Loucy (cell line): Measurements from ENCODE around the gene GLT8D2.

Experiments
- H2AFZ ChIP-seq: fragments of 200-600 bp; sonication (generic); 2 replicates; pipeline ENCODE4 v1.6.0; 2016; ENCODE audit warnings: antibody characterized with exemption, mild to moderate bottlenecking, low read length, moderate library complexity
- H3F3A ChIP-seq: fragments of 200-600 bp; 2 replicates; pipeline ENCODE4 v1.6.0; 2016; ENCODE audit warnings: antibody characterized with exemption, low read depth, mild to moderate bottlenecking
- H3K27me3 ChIP-seq: fragments of 200-600 bp; sonication (generic); 2 replicates; pipeline ENCODE4 v1.6.1; 2014; ENCODE audit warnings: low read length, mild to moderate bottlenecking; ENCODE audit not compliant: insufficient read depth, poor library complexity, severe bottlenecking
- H3K36me3 ChIP-seq: fragments of 200-600 bp; sonication (generic); 2 replicates; pipeline ENCODE4 v1.6.1; 2016; ENCODE audit warnings: low read length; ENCODE audit not compliant: insufficient read depth
- H3K4me1 ChIP-seq: fragments of 200-600 bp; sonication (generic); 2 replicates; pipeline ENCODE4 v1.5.1; 2014; ENCODE audit warnings: low read length, mild to moderate bottlenecking; ENCODE audit not compliant: insufficient read depth, poor library complexity, severe bottlenecking
- H3K4me2 ChIP-seq: fragments of 200-600 bp; sonication (generic); 2 replicates; pipeline ENCODE4 v1.6.0; 2014; ENCODE audit warnings: antibody characterized with exemption, low read length, low read depth, mild to moderate bottlenecking; ENCODE audit not compliant: poor library complexity, severe bottlenecking
- H3K4me3 ChIP-seq: fragments of 200-600 bp; sonication (generic); 2 replicates; pipeline ENCODE4 v1.5.1; 2014; ENCODE audit warnings: low read length, mild to moderate bottlenecking, mixed read lengths; ENCODE audit not compliant: poor library complexity, severe bottlenecking
- H3K79me2 ChIP-seq: fragments of 200-600 bp; sonication (generic); 2 replicates; pipeline ENCODE4 v1.6.1; 2014; ENCODE audit warnings: low read length; ENCODE audit not compliant: insufficient read depth
- H3K9ac ChIP-seq: fragments of 200-600 bp; sonication (generic); 2 replicates; pipeline ENCODE4 v1.6.0; 2014; ENCODE audit warnings: mild to moderate bottlenecking, low read depth, low read length, moderate library complexity; ENCODE audit not compliant: poor library complexity, severe bottlenecking
- H3K9me2 ChIP-seq: fragments of 200-600 bp; sonication (generic); replicated peaks from 2 replicates; pipeline ENCODE4 v1.6.1; 2016; ENCODE audit warnings: low read depth, low read length, mixed read lengths
- H3K9me3 ChIP-seq: fragments of 200-600 bp; sonication (generic); 2 replicates; pipeline ENCODE4 v1.6.1; 2014; ENCODE audit warnings: mild to moderate bottlenecking, antibody characterized with exemption, low read length, low read depth; ENCODE audit not compliant: insufficient read depth
- H4K20me1 ChIP-seq: fragments of 200-600 bp; sonication (generic); 2 replicates; pipeline ENCODE4 v1.6.0; 2014; ENCODE audit warnings: antibody characterized with exemption, low read length, mild to moderate bottlenecking; ENCODE audit not compliant: insufficient read depth, poor library complexity, severe bottlenecking
- EZH2phosphoT487 ChIP-seq: fragments of 200-600 bp; IDR thresholded peaks from 2 replicates; pipeline ENCODE4 v1.6.1; 2018; ENCODE audit warnings: antibody characterized with exemption, mild to moderate bottlenecking, moderate library complexity, borderline replicate concordance
- TF ChIP-seq, protein P1 (sequence below): fragments of 200-600 bp; sonication (generic); conservative IDR thresholded peaks from 2 replicates; pipeline ENCODE4 v1.5.1; 2014; ENCODE audit warnings: mild to moderate bottlenecking, antibody characterized with exemption, low read length

GLT8D2 gene

DNA sequence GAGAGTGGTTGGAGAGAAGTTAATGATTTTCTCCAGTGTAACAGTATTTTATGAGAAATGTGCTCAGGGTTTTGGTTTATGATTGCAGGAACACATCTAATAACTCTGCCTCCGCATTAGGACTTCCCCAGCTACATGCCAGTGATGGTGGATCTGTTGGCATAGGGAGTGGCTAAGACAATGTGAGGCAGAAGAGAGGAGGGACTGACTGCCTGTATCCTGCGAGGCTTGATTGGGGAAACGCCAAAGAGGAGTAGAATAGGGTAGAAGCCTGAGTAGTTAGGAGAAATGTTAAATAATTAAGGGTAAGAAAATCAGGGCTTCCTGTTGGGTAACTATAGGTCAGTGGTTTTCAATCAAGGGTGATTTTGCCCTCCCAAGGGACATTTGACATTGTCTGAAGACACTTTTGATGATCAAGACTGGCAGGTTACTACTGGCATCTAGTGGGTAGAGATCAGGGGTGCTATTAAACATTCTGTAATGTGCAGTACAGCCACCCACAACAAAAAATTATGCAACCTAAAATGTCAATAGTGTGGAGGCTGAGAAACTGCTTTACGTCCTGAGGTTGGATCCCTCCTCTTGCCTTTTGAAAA is 71.5 kb downstream of the GLT8D2 start:
- Histone ChIP-seq H3K36me3 (peaks cover 59% of the 10 kb centered on the region), H3K9ac (no peak overlapping the region), H3K79me2 (peaks cover 18% of the 10 kb centered on the region), H3K9me3 (no peaks in the 10 kb centered on the region), H4K20me1 (peaks cover 7% of the 10 kb centered on the region), H3F3A (no peaks in the 10 kb centered on the region), H3K27me3 (no peaks in the 10 kb centered on the region), H3K4me2 (no peak overlapping the region), H3K4me3 (no peak overlapping the region), H2AFZ (no peak overlapping the region), H3K4me1 (no peaks in the 10 kb centered on the region), H3K9me2 (no peaks in the 10 kb centered on the region)
- TF ChIP-seq, protein P1, sequence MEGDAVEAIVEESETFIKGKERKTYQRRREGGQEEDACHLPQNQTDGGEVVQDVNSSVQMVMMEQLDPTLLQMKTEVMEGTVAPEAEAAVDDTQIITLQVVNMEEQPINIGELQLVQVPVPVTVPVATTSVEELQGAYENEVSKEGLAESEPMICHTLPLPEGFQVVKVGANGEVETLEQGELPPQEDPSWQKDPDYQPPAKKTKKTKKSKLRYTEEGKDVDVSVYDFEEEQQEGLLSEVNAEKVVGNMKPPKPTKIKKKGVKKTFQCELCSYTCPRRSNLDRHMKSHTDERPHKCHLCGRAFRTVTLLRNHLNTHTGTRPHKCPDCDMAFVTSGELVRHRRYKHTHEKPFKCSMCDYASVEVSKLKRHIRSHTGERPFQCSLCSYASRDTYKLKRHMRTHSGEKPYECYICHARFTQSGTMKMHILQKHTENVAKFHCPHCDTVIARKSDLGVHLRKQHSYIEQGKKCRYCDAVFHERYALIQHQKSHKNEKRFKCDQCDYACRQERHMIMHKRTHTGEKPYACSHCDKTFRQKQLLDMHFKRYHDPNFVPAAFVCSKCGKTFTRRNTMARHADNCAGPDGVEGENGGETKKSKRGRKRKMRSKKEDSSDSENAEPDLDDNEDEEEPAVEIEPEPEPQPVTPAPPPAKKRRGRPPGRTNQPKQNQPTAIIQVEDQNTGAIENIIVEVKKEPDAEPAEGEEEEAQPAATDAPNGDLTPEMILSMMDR = no peak
- TF ChIP-seq EZH2phosphoT487 = no peak

GRCh38 chr12:103975368-103975767 is 74.6 kb downstream of the GLT8D2 start:
- Histone ChIP-seq H3K9me2 (no peaks in the 10 kb centered on the region), H2AFZ (no peak overlapping the region), H3K27me3 (no peaks in the 10 kb centered on the region), H3K9me3 (no peaks in the 10 kb centered on the region), H3K79me2 (peaks cover 48% of the 10 kb centered on the region), H3K36me3 (peaks cover 30% of the 10 kb centered on the region; the same call in 1 of the 2 replicates), H3K4me1 (peaks cover 4% of the 10 kb centered on the region), H3K9ac (no peak overlapping the region), H4K20me1 (peaks cover 33% of the 10 kb centered on the region), H3K4me3 (no peak overlapping the region), H3F3A (no peaks in the 10 kb centered on the region), H3K4me2 (no peak overlapping the region)
- TF ChIP-seq EZH2phosphoT487 = no peak
- TF ChIP-seq, protein P1 = no peak

DNA sequence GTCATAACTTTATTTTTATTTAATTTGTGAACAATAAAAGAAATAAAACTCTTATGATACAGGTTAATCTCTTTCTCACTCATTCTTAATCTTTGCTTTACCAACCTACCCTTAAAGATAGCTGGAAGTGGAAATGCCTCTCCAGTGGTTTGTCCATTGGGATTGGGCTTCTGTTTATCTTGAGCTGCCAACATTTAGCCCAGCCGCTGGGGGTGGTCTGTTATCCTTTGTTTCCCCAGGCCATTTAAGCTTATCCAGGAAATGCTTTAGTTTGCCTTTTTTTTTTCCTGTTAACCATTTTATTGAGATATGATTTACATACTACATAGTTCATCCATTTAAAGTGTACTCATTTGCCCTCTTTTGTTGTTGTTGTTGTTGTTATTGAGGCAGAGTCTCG is 76.1 kb downstream of the GLT8D2 start:
- Histone ChIP-seq H3K9me3 (no peaks in the 10 kb centered on the region), H3K4me1 (peaks cover 14% of the 10 kb centered on the region), H3K36me3 (peaks cover 20% of the 10 kb centered on the region; the same call in 1 of the 2 replicates), H3K4me3 (no peak overlapping the region), H3F3A (no peaks in the 10 kb centered on the region), H3K79me2 (peaks cover 63% of the 10 kb centered on the region), H3K9ac (no peak overlapping the region), H2AFZ (no peak overlapping the region), H3K27me3 (no peaks in the 10 kb centered on the region), H4K20me1 (peaks cover 47% of the 10 kb centered on the region), H3K4me2 (no peak overlapping the region), H3K9me2 (no peaks in the 10 kb centered on the region)
- TF ChIP-seq, protein P1 = no peak
- no peak for TF ChIP-seq EZH2phosphoT487
